ENCODE measurements around the gene PRIMPOL. TPM values are rescaled to one million over a fixed set of nuclear protein-coding genes. Genes with fewer than 3 reads are reported as not detected.

PRIMPOL gene
- total RNA-seq, 2 experiments from 2014 or later: 4.2 TPM

- Mint-ChIP-seq H3K4me3 (no peak overlapping the region), H3K27me3 (no peaks in the 10 kb centered on the region), H3K27ac (no peak overlapping the region), H3K4me1 (ENCODE audit: low read depth) (no peaks in the 10 kb centered on the region), H3K9me3 (peaks cover 4% of the 10 kb centered on the region), H3K36me3 (ENCODE audit: low read depth) (no peaks in the 10 kb centered on the region)
- no peak for TF ChIP-seq CTCF (IDR thresholded peaks at IDR 0.05)
- POLR2A ChIA-PET: no interaction called here
- no peak overlapping the region for H3K27ac ChIP-seq (ENCODE audit: low read depth in 1 of 2, low read length in 2 of 2)
- no peaks in the 10 kb centered on the region for H3K36me3 ChIP-seq (ENCODE audit: insufficient read depth, low read length)
- H3K4me3 ChIP-seq (ENCODE audit: low read length): no peak overlapping the region
- DNase-seq (no peak), ATAC-seq (ENCODE audit: poor library complexity) (no peak)
- no peaks in the 10 kb centered on the region for H3K27me3 ChIP-seq (ENCODE audit: control insufficient read depth in 1 of 2, insufficient read depth in 2 of 2, low read length in 2 of 2)
- CTCF ChIA-PET: no interaction called here
- H3K9me3 ChIP-seq (ENCODE audit: control insufficient read depth in 1 of 2, insufficient read depth in 1 of 2, low read length in 2 of 2): peaks cover 0 to 12% of the 10 kb centered on the region in 2 experiments
- H3K4me1 ChIP-seq (ENCODE audit: insufficient read depth, low read length): no peaks in the 10 kb centered on the region
- intact Hi-C loops (cut with DNase I, micrococcal nuclease): no loop called here
These were observed 32.6 kb upstream of the PRIMPOL start for GRCh38 chr4:184616633-184617551.

- Histone ChIP-seq H3K4me1 (ENCODE audit: insufficient read depth, low read length) (no peaks in the 10 kb centered on the region), H3K36me3 (ENCODE audit: insufficient read depth, low read length) (no peaks in the 10 kb centered on the region), H3K27me3 (ENCODE audit: control insufficient read depth in 1 of 2, insufficient read depth in 2 of 2, low read length in 2 of 2) (no peaks in the 10 kb centered on the region), H3K9me3 (ENCODE audit: control insufficient read depth in 1 of 2, insufficient read depth in 1 of 2, low read length in 2 of 2) (peaks cover 0 to 12% of the 10 kb centered on the region in 2 experiments), H3K27ac (ENCODE audit: low read depth in 1 of 2, low read length in 2 of 2) (no peak overlapping the region), H3K4me3 (ENCODE audit: low read length) (no peak overlapping the region)
- TF ChIP-seq CTCF (IDR thresholded peaks at IDR 0.05): no peak
- ChIA-PET CTCF (no interaction called here), POLR2A (no interaction called here)
- no peaks in the 10 kb centered on the region for H3K27me3 Mint-ChIP-seq
- ATAC-seq (ENCODE audit: poor library complexity): no peak
- H3K9me3 Mint-ChIP-seq: peaks cover 4% of the 10 kb centered on the region
- peak in 1 of 14 experiments; percentile 7 for DNase-seq
- H3K4me3 Mint-ChIP-seq: no peak overlapping the region
- H3K4me1 Mint-ChIP-seq (ENCODE audit: low read depth): no peaks in the 10 kb centered on the region
- no peaks in the 10 kb centered on the region for H3K36me3 Mint-ChIP-seq (ENCODE audit: low read depth)
- no peak overlapping the region for H3K27ac Mint-ChIP-seq
- intact Hi-C loops (cut with DNase I, micrococcal nuclease): no loop called here
These were observed 31.8 kb upstream of the PRIMPOL start for GRCh38 chr4:184617600-184618196.

- DNase-seq (no peak), ATAC-seq (ENCODE audit: poor library complexity) (no peak)
- POLR2A ChIA-PET: no interaction called here
- H3K4me3 Mint-ChIP-seq: no peak overlapping the region
- peaks cover 7% of the 10 kb centered on the region for H3K36me3 Mint-ChIP-seq (ENCODE audit: low read depth)
- Histone ChIP-seq H3K27ac (ENCODE audit: low read depth in 1 of 2, low read length in 2 of 2) (no peak overlapping the region), H3K27me3 (ENCODE audit: control insufficient read depth in 1 of 2, insufficient read depth in 2 of 2, low read length in 2 of 2) (no peaks in the 10 kb centered on the region), H3K9me3 (ENCODE audit: control insufficient read depth in 1 of 2, insufficient read depth in 1 of 2, low read length in 2 of 2) (no peaks in the 10 kb centered on the region), H3K36me3 (ENCODE audit: insufficient read depth, low read length) (no peaks in the 10 kb centered on the region), H3K4me3 (ENCODE audit: low read length) (no peak overlapping the region), H3K4me1 (ENCODE audit: insufficient read depth, low read length) (peaks cover 1% of the 10 kb centered on the region)
- intact Hi-C loops (cut with DNase I, micrococcal nuclease): no loop called here
- no peak for TF ChIP-seq CTCF (IDR thresholded peaks at IDR 0.05)
- no peaks in the 10 kb centered on the region for H3K9me3 Mint-ChIP-seq
- H3K27ac Mint-ChIP-seq: no peak overlapping the region
- CTCF ChIA-PET: no interaction called here
- H3K4me1 Mint-ChIP-seq (ENCODE audit: low read depth): peaks cover 13% of the 10 kb centered on the region
- no peaks in the 10 kb centered on the region for H3K27me3 Mint-ChIP-seq
These were observed 29.2 kb upstream of the PRIMPOL start for GRCh38 chr4:184620212-184620867.

Data from CD4-positive, alpha-beta T cell (primary cell).